HG03460 (cell line): Measurements from ENCODE around the gene THBS3.
"Not testable (repeated sequence)": the region's sequence is repeated elsewhere in the genome, so short reads cannot be mapped to it uniquely, and the experiment has no call there.

Experiments used
- ATAC-seq: cut with Tn5 transposase; IDR thresholded peaks from one replicate; pipeline ENCODE4 v1.9.1; 2021; ENCODE audit not compliant: unreplicated experiment

THBS3 gene

GRCh38 chr1:155208541-155209311 lies 1.0 kb upstream of the THBS3 start, which contains the start of gene MTX1:
Gene MTX1, plus strand, starts transcription at chr1:155208695. Its CDS starts 110 bp downstream, at chr1:155208805.
- peak; percentile 75 for ATAC-seq

GRCh38 chr1:155206891-155207805 lies 549 bp downstream of the THBS3 start:
- ATAC-seq = no peak

GRCh38 chr1:155205969-155206593 lies 1.6 kb downstream of the THBS3 start:
- ATAC-seq = no peak

GRCh38 chr1:155205035-155205434 lies 2.7 kb downstream of the THBS3 start:
- ATAC-seq = no peak

GRCh38 chr1:155202731-155203515 lies 4.8 kb downstream of the THBS3 start:
- no peak for ATAC-seq

- no peak for ATAC-seq
Measured at GRCh38 chr1:155202198-155202597, 5.5 kb downstream of the THBS3 start.

- ATAC-seq = no peak
Measured at GRCh38 chr1:155200920-155201319, 6.8 kb downstream of the THBS3 start.

GRCh38 chr1:155199792-155200191 lies 7.9 kb downstream of the THBS3 start:
- no peak for ATAC-seq

- ATAC-seq = no peak
Measured at GRCh38 chr1:155198547-155198906, 9.2 kb downstream of the THBS3 start.

GRCh38 chr1:155197901-155198546 lies 9.7 kb downstream of the THBS3 start:
- ATAC-seq = no peak

GRCh38 chr1:155196893-155197638 lies 10.6 kb downstream of the THBS3 start:
- ATAC-seq = no peak

- ATAC-seq = no peak
Measured at GRCh38 chr1:155196103-155196892, 11.4 kb downstream of the THBS3 start.

GRCh38 chr1:155195201-155196102 lies 12.2 kb downstream of the THBS3 start:
- ATAC-seq = no peak

- not testable (repeated sequence) for ATAC-seq
Measured at GRCh38 chr1:155193991-155194240, 13.8 kb downstream of the THBS3 start.

GRCh38 chr1:155193275-155193990 lies 14.3 kb downstream of the THBS3 start:
- ATAC-seq = peak; percentile 59

- no peak for ATAC-seq
Measured at GRCh38 chr1:155192346-155193274, 15.1 kb downstream of the THBS3 start.
